HL-60 (cell line): ENCODE measurements around the gene SLAIN2.

Source experiments
- DNase-seq, 2 experiments: peaks; one replicate each; pipeline ENCODE4 v3.0.0-alpha.2; 2010 to 2020; ENCODE audit warnings: low read depth in 1 of 2, low spot score in 1 of 2
- H3K27ac ChIP-seq: fragments of 250-450 bp; sonication (Bioruptor Pico); replicated peaks from 2 replicates; pipeline ENCODE4 v1.5.1; 2020; ENCODE audit warnings: mild to moderate bottlenecking, moderate library complexity
- H3K27me3 ChIP-seq: fragments of 250-450 bp; sonication (Bioruptor Pico); 2 replicates; pipeline ENCODE4 v1.5.1; 2021; ENCODE audit warnings: mild to moderate bottlenecking, moderate library complexity; ENCODE audit not compliant: insufficient read depth, poor library complexity, severe bottlenecking
- H3K4me3 ChIP-seq: replicated peaks from 2 replicates; pipeline ENCODE4 v1.5.1; 2011; ENCODE audit warnings: mild to moderate bottlenecking, control low read depth, low read length; ENCODE audit not compliant: insufficient read depth
- GABPA ChIP-seq: IDR thresholded peaks from 2 replicates; pipeline ENCODE4 v1.6.1; 2012; ENCODE audit warnings: low read depth
- POLR2AphosphoS5 ChIP-seq: IDR thresholded peaks from 2 replicates; pipeline ENCODE4 v1.6.1; 2012; ENCODE audit warnings: low read depth
- SPI1 ChIP-seq: IDR thresholded peaks from 2 replicates; pipeline ENCODE4 v1.6.1; 2012; ENCODE audit warnings: low read depth, mild to moderate bottlenecking, borderline replicate concordance
- TF ChIP-seq, protein P1 (sequence below): IDR thresholded peaks from one replicate; pipeline ENCODE4 v1.5.1; 2011; ENCODE audit warnings: low read length, control low read depth, inconsistent platforms; ENCODE audit not compliant: insufficient read depth
- TF ChIP-seq, protein P2 (sequence below): IDR thresholded peaks from 2 replicates; pipeline ENCODE4 v1.6.1; 2012; ENCODE audit warnings: low read depth; ENCODE audit not compliant: insufficient replicate concordance

The SLAIN2 gene

DNA sequence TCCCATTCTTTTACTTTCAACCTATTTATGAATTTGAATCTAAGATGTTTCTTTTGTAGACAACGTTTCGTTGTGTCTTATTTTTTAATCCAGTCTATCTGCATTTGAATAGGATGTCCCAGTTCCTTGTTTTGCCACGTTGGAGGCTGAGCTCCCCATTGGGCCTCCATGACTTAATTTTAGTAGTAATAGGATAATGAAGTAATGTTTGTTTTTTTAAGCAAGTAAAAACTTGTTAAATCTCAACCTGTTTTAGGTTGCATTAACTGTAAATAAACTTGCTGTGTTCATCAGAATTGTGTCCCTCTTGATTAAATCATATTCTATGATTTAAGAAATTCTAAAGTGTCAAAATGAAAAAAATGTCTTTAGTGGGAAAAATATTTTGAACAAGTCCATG lies 25.3 kb downstream of the SLAIN2 start:
- TF ChIP-seq SPI1 = no peak
- TF ChIP-seq GABPA = no peak
- TF ChIP-seq, protein P1, sequence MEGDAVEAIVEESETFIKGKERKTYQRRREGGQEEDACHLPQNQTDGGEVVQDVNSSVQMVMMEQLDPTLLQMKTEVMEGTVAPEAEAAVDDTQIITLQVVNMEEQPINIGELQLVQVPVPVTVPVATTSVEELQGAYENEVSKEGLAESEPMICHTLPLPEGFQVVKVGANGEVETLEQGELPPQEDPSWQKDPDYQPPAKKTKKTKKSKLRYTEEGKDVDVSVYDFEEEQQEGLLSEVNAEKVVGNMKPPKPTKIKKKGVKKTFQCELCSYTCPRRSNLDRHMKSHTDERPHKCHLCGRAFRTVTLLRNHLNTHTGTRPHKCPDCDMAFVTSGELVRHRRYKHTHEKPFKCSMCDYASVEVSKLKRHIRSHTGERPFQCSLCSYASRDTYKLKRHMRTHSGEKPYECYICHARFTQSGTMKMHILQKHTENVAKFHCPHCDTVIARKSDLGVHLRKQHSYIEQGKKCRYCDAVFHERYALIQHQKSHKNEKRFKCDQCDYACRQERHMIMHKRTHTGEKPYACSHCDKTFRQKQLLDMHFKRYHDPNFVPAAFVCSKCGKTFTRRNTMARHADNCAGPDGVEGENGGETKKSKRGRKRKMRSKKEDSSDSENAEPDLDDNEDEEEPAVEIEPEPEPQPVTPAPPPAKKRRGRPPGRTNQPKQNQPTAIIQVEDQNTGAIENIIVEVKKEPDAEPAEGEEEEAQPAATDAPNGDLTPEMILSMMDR = no peak
- TF ChIP-seq POLR2AphosphoS5 = no peak
- TF ChIP-seq, protein P2, sequence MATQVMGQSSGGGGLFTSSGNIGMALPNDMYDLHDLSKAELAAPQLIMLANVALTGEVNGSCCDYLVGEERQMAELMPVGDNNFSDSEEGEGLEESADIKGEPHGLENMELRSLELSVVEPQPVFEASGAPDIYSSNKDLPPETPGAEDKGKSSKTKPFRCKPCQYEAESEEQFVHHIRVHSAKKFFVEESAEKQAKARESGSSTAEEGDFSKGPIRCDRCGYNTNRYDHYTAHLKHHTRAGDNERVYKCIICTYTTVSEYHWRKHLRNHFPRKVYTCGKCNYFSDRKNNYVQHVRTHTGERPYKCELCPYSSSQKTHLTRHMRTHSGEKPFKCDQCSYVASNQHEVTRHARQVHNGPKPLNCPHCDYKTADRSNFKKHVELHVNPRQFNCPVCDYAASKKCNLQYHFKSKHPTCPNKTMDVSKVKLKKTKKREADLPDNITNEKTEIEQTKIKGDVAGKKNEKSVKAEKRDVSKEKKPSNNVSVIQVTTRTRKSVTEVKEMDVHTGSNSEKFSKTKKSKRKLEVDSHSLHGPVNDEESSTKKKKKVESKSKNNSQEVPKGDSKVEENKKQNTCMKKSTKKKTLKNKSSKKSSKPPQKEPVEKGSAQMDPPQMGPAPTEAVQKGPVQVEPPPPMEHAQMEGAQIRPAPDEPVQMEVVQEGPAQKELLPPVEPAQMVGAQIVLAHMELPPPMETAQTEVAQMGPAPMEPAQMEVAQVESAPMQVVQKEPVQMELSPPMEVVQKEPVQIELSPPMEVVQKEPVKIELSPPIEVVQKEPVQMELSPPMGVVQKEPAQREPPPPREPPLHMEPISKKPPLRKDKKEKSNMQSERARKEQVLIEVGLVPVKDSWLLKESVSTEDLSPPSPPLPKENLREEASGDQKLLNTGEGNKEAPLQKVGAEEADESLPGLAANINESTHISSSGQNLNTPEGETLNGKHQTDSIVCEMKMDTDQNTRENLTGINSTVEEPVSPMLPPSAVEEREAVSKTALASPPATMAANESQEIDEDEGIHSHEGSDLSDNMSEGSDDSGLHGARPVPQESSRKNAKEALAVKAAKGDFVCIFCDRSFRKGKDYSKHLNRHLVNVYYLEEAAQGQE = no peak
- no peak overlapping the region for H3K27ac ChIP-seq
- no peak overlapping the region for H3K4me3 ChIP-seq
- no peak for DNase-seq
- H3K27me3 ChIP-seq = no peaks in the 10 kb centered on the region

DNA sequence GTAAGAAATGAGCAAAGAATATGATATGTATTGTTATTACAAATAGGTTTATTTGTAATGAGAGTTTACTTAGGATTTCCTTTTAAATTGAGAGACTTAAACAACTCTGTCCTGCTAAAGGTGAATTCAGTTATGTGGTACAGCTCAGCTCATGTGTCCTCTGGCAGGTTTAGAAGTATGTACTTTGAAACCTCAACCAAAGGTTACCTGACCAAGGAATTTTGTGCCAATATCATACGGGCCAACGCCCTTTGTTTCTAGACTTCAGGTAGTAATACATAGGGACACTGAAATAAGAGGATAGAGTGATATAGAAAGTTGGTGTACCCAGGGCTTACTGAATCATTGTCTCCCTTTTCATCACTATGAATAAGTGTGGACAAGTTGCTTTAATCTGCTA lies 25.7 kb downstream of the SLAIN2 start:
- Histone ChIP-seq H3K4me3 (no peak overlapping the region), H3K27ac (no peak overlapping the region), H3K27me3 (no peaks in the 10 kb centered on the region)
- no peak for DNase-seq
- TF ChIP-seq GABPA = no peak
- TF ChIP-seq, protein P1 = no peak
- no peak for TF ChIP-seq SPI1
- no peak for TF ChIP-seq POLR2AphosphoS5
- TF ChIP-seq, protein P2 = no peak

DNA sequence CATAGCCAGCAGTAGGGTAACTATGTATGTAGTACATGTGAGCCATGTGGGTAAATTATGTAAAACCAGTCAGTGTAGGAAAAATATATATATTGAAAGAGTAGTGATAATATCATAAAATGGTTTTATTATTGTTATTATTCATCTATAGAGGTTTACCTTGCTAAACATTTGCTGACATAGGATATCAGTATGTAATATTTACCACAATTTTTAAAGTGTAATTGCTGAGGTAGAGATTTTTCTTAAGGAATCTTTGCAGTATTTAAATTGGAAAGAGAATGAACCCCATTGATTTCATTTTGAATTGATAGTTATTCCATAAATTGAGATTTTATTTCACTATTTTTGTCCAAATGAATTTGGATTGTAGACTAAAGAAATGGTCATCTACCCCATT lies 27.1 kb downstream of the SLAIN2 start:
- no peak for DNase-seq
- TF ChIP-seq, protein P2 = no peak
- TF ChIP-seq POLR2AphosphoS5 (no peak), SPI1 (no peak), GABPA (no peak)
- TF ChIP-seq, protein P1 = no peak
- Histone ChIP-seq H3K4me3 (no peak overlapping the region), H3K27me3 (no peaks in the 10 kb centered on the region), H3K27ac (no peak overlapping the region)
